GM19324 (cell line): ENCODE measurements around the gene PLAU.
"Not testable (repeated sequence)": the region's sequence is repeated elsewhere in the genome, so short reads cannot be mapped to it uniquely, and the experiment has no call there.

Source experiments
- ATAC-seq: cut with Tn5 transposase; IDR thresholded peaks from one replicate; pipeline ENCODE4 v1.9.1; 2021; ENCODE audit warnings: mild to moderate bottlenecking, moderate library complexity; ENCODE audit not compliant: unreplicated experiment, low FRiP score

Gene PLAU

GRCh38 chr10:73946253-73947145 lies 35.6 kb downstream of the PLAU start:
- ATAC-seq, result no peak

GRCh38 chr10:73948947-73949633 lies 38.2 kb downstream of the PLAU start:
- ATAC-seq, result no peak

GRCh38 chr10:73950155-73950948 lies 39.4 kb downstream of the PLAU start:
- no peak for ATAC-seq

GRCh38 chr10:73953665-73954064 lies 42.7 kb downstream of the PLAU start:
- no peak for ATAC-seq

- no peak for ATAC-seq
Observed at GRCh38 chr10:73954737-73955136, 43.8 kb downstream of the PLAU start.

- no peak for ATAC-seq
Observed at GRCh38 chr10:73955719-73956118, 44.8 kb downstream of the PLAU start.

- ATAC-seq, result no peak
Observed at GRCh38 chr10:73956476-73957359, 45.8 kb downstream of the PLAU start.

- ATAC-seq, result no peak
Observed at GRCh38 chr10:73959484-73960243, 48.7 kb downstream of the PLAU start.

- no peak for ATAC-seq
Observed at GRCh38 chr10:73962386-73962785, 51.5 kb downstream of the PLAU start.

GRCh38 chr10:73963533-73963932 lies 52.6 kb downstream of the PLAU start:
- ATAC-seq, result not testable (repeated sequence)

GRCh38 chr10:73964743-73965142 lies 53.8 kb downstream of the PLAU start:
- ATAC-seq, result no peak

- not testable (repeated sequence) for ATAC-seq
Observed at GRCh38 chr10:73965267-73965889, 54.4 kb downstream of the PLAU start.

- ATAC-seq, result no peak
Observed at GRCh38 chr10:73965890-73966768, 55.2 kb downstream of the PLAU start.

- ATAC-seq, result no peak
Observed at GRCh38 chr10:73967022-73967429, 56.1 kb downstream of the PLAU start.
